SU-DHL-6 (cell line): ENCODE data around the gene MYLK2.

Experiments
- H2AFZ ChIP-seq: fragments of 200-600 bp; sonication (generic); 2 replicates; pipeline ENCODE4 v1.6.1; 2014; ENCODE audit warnings: low read depth, mild to moderate bottlenecking, moderate library complexity, mixed read lengths, antibody characterized with exemption, low read length; ENCODE audit not compliant: severe bottlenecking
- H3F3A ChIP-seq: fragments of 200-600 bp; shearing (Covaris generic); 2 replicates; pipeline ENCODE4 v1.6.0; 2016; ENCODE audit warnings: antibody characterized with exemption, mild to moderate bottlenecking; ENCODE audit not compliant: insufficient read depth
- H3K27ac ChIP-seq: fragments of 200-600 bp; sonication (generic); 2 replicates; pipeline ENCODE4 v1.5.1; 2016; ENCODE audit warnings: low read depth, mild to moderate bottlenecking, low read length, moderate library complexity, mixed read lengths
- H3K27me3 ChIP-seq: fragments of 200-600 bp; sonication (generic), shearing (Covaris generic); 2 replicates; pipeline ENCODE4 v1.6.0; 2014; ENCODE audit warnings: mild to moderate bottlenecking, low read length
- H3K36me3 ChIP-seq: fragments of 200-600 bp; sonication (generic); 2 replicates; pipeline ENCODE4 v1.6.1; 2014; ENCODE audit warnings: mild to moderate bottlenecking, low read length, mixed read lengths
- H3K4me2 ChIP-seq: fragments of 300-600, 200-600 bp; shearing (Covaris generic), sonication (generic); 2 replicates; pipeline ENCODE4 v1.6.0; 2014; ENCODE audit warnings: low read length, low read depth, mild to moderate bottlenecking; ENCODE audit not compliant: poor library complexity, severe bottlenecking
- H3K4me3 ChIP-seq: fragments of 200-600 bp; sonication (generic); 2 replicates; pipeline ENCODE4 v1.5.1; 2014; ENCODE audit warnings: antibody characterized with exemption, low read length, mild to moderate bottlenecking, mixed read lengths; ENCODE audit not compliant: insufficient read depth, poor library complexity, severe bottlenecking
- H3K79me2 ChIP-seq: fragments of 200-600 bp; sonication (generic); 2 replicates; pipeline ENCODE4 v1.6.1; 2014; ENCODE audit warnings: mild to moderate bottlenecking, low read length, moderate library complexity; ENCODE audit not compliant: insufficient read depth
- H3K9ac ChIP-seq: fragments of 200-600 bp; sonication (generic); 2 replicates; pipeline ENCODE4 v1.7.0; 2014; ENCODE audit warnings: mild to moderate bottlenecking, low read length
- H3K9me2 ChIP-seq: fragments of 200-600 bp; sonication (generic); replicated peaks from 2 replicates; pipeline ENCODE4 v1.6.1; 2014; ENCODE audit warnings: low read length; ENCODE audit not compliant: insufficient read depth
- H3K9me3 ChIP-seq: fragments of 200-600 bp; sonication (generic); 2 replicates; pipeline ENCODE4 v1.6.1; 2014; ENCODE audit warnings: low read length, mixed read lengths; ENCODE audit not compliant: insufficient read depth
- H4K20me1 ChIP-seq: fragments of 200-600 bp; sonication (generic); 2 replicates; pipeline ENCODE4 v1.6.1; 2014; ENCODE audit warnings: low read depth, mild to moderate bottlenecking, antibody characterized with exemption, low read length, moderate library complexity, mixed read lengths
- CTCF ChIP-seq: fragments of 200-600 bp; sonication (generic); IDR thresholded peaks from one replicate; pipeline ENCODE4 v1.5.1; 2017; ENCODE audit warnings: antibody characterized with exemption, mild to moderate bottlenecking, low read length, moderate library complexity; ENCODE audit not compliant: insufficient read depth, poor library complexity, severe bottlenecking
- EZH2phosphoT487 ChIP-seq: fragments of 200-600 bp; sonication (generic), shearing (Covaris generic); conservative IDR thresholded peaks from 2 replicates; pipeline ENCODE4 v1.6.1; 2018; ENCODE audit warnings: mild to moderate bottlenecking, antibody characterized with exemption, low read length, moderate library complexity, mixed read lengths

The MYLK2 gene

DNA sequence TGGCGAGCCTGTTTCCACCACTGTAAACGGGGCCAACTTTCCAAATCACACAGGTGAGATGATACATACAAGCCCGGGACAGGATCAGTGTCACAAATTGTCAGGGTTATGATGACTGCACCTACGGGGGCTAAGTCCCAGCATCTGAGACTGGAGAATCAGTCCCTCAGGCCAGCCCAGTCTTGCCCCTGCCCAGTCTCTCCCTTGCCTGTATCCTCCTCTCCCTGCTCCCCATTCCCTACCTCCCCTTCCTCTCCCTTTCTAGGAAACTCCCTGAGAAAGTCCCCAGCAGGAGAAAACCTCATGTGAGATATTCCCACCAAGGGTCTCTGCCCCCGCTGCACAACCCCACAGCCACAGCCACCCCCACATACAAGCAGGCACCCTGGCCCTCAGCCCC, 24.7 kb downstream of the MYLK2 start:
- Histone ChIP-seq H2AFZ (no peak overlapping the region), H3K4me3 (no peak overlapping the region), H3K36me3 (no peaks in the 10 kb centered on the region), H3K9ac (no peak overlapping the region), H3K9me2 (no peaks in the 10 kb centered on the region), H3K27ac (no peak overlapping the region), H3K4me2 (no peak overlapping the region), H3K27me3 (no peaks in the 10 kb centered on the region), H3K9me3 (no peaks in the 10 kb centered on the region), H4K20me1 (no peaks in the 10 kb centered on the region), H3K79me2 (no peaks in the 10 kb centered on the region), H3F3A (no peaks in the 10 kb centered on the region)
- TF ChIP-seq CTCF (no peak), EZH2phosphoT487 (no peak)

DNA sequence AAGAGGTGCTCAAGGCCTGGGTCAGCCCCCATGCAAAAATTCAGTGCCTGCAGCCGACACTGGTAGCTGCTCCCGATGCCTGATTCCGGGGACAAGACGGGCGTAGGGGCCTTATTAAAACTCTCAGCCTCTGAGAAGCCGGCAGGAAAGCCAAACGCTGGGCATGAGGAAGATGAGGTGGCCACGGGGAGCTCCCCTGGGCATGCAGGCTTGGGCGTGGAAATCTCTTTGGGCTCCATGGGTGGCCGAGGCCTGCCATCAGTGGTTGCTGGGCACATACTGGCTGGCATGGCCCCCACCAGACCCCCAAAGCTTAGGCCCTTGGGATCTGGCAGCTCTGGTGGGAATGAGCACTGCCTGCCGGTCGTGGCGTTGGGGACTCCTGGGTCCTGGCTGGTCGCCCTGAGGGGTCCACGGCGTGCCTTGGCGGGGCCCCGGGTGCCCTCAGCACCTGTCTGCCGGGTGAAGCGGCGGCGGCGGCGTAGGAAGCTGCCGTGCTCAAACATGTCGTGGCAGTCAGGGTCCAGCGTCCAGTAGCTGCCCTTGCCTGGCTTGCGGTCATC, 25.7 kb downstream of the MYLK2 start:
- no peak overlapping the region for H3K4me3 ChIP-seq
- TF ChIP-seq EZH2phosphoT487 (no peak), CTCF (no peak)
- H3K27me3 ChIP-seq, result no peaks in the 10 kb centered on the region
- H3K9ac ChIP-seq, result no peak overlapping the region
- no peaks in the 10 kb centered on the region for H3K9me3 ChIP-seq
- H4K20me1 ChIP-seq, result no peaks in the 10 kb centered on the region
- no peaks in the 10 kb centered on the region for H3K79me2 ChIP-seq
- no peaks in the 10 kb centered on the region for H3K36me3 ChIP-seq
- no peak overlapping the region for H2AFZ ChIP-seq
- no peaks in the 10 kb centered on the region for H3K9me2 ChIP-seq
- no peak overlapping the region for H3K27ac ChIP-seq
- H3K4me2 ChIP-seq, result no peak overlapping the region
- H3F3A ChIP-seq, result no peaks in the 10 kb centered on the region

DNA sequence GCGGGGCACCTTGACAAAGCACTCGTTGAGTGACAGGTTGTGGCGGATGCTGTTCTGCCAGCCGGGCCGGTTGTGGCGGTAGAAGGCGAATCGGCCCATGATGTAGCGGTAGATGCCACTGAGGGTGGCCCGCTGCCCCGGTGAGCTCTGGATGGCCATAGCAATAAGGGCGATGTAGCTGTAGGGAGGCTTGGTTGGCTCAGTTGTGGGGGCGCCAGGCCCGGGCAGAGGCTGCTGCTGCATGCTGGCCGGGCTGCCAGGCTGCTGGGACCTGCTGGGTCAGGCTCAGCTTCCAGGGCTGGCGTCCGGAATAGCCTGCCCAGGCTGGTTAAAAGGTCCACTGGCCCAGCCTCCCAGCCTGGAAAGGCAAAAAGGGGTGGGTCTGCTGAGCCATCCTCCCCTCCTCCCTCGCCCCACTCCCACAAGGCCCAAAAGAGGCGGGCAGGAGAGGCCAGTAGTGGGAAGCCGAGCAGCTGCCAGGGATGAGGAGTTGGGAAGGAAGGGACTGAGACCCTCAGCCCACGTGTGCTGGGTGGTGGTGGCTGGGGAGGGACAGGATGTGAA, 26.2 kb downstream of the MYLK2 start, which contains the start of gene FOXS1:
FOXS1 (minus strand) TSS at position 305 of the 564 bp plus-strand sequence; CDS start at position 243, 62 bp downstream.
- TF ChIP-seq CTCF, result no peak
- no peak for TF ChIP-seq EZH2phosphoT487
- H3K27ac ChIP-seq, result no peak within 1 kb of the TSS

More for the DNA sequence above, 26.2 kb downstream of the MYLK2 start, which contains the start of gene FOXS1:
- Histone ChIP-seq H3F3A (no peaks in the 10 kb centered on the region), H3K36me3 (no peaks in the 10 kb centered on the region), H3K9me2 (no peaks in the 10 kb centered on the region), H2AFZ (no peak within 1 kb of the TSS), H3K9me3 (no peaks in the 10 kb centered on the region), H3K27me3 (no peaks in the 10 kb centered on the region), H3K79me2 (no peaks in the 10 kb centered on the region), H3K9ac (no peak within 1 kb of the TSS), H3K4me3 (no peak within 1 kb of the TSS), H3K4me2 (no peak within 1 kb of the TSS), H4K20me1 (no peaks in the 10 kb centered on the region)
